ENCODE data around the gene TGFA.
A peak's percentile ranks its signal among the peaks of the same experiment; 100 is the strongest.

TGFA gene

DNA sequence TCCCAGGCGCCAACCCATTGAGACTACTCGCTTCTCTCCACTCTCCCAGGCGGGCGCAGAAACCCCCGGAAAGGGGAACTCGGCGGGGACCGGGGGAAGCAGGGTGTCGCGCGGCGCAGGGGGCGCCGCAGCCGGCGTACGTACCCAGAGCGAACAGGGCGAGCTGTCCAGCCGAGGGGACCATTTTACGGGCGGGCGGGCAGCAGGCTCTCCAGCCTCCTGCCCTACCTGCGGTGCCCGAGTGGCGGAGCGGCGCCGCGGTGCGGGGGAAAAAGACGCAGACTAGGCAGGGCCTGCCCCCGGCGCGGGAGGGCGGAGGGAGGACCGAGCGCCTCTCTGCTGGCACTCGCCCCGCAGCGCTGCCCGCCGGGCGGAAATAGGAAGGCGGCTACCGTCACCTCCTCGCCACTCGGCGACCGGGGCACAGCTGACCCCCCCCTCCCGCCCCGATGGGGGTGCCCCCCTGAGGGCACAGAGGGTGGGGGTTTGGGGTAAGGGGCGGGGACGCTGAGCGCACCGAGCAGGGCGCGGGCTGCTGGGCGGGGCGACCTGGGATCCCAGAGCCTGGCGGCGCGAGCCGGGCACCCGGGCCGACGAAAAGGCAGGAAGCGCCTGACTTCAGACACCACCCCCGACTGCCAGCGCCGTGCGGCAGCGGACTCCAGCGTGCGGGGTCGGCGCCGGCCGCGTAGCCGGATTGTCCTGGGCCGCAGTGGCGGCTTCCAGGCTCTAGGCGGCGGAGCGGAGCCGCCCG lies at the start of gene TGFA:
Gene TGFA (minus strand): TSS at position 243 of the 754 bp plus-strand sequence. CDS start 59 bp downstream, at position 184.
- DNase-seq = peak; percentile 42

DNA sequence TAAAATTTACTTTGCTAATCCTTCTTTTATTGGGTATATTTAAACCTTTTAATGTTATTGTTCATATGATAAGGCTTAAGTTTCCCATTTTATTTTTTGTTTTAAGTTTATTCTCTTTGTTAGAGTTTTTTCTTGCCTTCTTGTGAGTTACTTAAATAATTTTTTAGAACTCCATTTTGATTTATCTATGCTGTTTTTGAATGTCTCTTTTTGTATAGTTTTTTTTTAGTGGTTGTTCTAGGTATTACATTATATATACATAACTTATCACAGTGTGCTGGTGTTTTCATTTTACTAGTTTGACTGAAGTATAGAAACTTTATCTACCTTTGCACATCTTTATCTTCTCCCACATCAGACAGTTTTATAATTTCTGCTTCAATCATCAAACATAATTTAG lies 49.4 kb upstream of the TGFA start:
- no peak for DNase-seq

DNA sequence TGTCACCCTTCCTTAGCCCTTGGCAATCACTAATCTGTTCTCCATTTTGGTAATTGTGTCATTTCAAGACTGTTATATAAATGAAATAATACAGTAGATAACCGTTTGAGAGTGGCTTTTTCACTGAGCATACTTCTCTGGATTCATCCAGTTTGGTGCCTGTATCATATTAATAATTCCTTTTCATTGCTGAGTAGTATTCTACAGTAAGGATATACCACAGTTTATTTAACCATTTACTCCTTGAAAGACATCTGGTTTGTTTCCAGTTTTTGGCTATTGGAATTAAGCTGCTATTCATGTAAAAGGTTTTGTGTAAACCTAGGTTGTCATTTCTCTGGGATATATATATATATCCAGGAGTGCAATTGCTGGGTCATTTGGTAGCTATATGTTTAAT lies 44.6 kb upstream of the TGFA start:
- DNase-seq = no peak

DNA sequence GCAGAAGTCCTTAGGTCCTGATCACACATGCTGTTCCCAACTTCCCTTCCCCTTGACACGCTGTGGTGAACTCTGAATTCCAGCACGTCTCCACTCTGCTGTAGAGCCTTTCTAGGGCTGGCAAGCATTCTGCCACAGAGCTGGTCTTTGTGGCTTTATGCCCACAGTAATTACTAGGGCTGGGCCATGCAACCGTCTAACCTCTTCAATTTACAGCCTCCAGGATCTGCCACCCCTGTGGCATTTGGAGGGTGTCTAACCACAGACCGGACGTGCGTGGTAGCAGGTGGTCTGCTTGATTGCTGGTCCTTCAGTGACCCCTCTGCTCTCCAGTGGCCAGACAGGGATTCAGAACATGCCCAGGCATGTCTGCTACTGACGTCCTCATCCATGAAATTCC lies 43.1 kb upstream of the TGFA start:
- DNase-seq = no peak

DNA sequence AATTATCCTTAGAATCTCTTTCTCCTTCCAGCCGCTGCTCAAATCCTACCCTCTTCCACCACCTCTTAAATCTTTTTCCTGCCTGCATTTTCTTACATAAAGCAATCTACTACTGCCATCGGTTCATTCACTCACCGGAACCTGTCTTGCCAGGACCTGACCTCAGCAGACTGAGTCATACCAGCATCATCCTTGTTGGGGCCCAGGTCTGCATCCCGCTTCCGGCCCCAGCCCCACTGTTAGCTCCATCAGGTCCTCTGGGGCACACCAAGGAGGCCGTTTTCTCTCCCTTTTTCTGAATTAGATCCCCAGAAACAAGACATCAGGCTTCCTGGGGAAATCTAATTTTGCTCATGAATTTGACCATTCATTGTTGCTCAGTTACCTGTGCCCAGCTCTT lies 42.7 kb upstream of the TGFA start:
- no peak for DNase-seq

DNA sequence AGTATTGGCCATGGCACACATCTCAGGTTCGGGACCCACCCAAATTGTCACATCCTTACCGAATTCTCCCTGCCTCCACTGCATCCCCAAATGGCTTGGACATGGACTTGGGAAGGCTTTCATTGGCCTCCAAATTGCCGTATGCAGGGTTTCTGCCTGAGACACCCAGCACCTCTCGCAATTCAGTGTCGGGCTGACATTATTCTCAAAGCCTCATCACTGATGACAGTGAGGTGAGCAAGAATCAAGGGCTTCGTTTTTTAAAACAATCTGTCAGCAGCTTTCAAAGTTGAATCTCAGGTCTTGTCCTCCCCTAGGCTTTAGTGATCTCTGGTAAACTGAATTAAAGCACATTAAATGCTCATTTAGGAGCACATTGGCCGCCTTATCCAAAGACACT lies 29.5 kb upstream of the TGFA start:
- DNase-seq = no peak

DNA sequence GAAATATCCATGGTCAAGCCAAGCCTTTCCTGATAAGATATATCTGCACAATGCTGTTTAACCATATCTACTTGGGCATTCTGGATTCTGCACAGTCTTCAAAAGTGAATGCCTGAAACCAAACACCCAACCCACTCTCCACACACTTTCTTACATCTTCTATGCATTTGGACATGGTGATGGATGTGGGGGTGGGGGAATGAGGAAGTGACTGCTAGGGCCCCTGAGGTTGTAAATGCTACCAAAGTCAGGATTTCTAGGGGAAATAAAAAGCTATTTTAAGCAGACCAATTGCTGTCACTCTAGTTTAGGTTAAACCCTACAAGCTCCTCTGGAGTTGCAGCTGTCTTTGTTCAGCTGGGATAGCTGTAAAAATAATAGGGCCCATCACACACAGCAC lies 26.7 kb upstream of the TGFA start:
- DNase-seq = no peak

DNA sequence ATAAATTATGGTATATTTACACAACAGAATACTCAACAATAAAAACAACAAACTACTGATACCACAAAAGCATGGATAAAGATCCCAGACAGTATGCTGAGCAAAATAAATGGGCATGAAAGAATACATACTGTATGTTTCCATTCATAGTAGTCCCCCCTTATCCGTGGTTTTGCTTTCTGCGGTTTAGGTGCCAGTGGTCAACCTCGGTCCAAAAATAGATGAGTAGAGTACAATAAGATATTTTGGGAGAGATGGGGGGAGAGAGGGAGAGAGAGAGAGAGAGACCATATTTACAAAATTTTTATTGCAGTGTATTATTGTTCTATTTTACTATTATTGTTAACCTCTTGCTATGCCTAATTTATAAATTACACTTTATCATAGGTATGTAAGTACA lies 21.0 kb upstream of the TGFA start:
- DNase-seq = no peak

DNA sequence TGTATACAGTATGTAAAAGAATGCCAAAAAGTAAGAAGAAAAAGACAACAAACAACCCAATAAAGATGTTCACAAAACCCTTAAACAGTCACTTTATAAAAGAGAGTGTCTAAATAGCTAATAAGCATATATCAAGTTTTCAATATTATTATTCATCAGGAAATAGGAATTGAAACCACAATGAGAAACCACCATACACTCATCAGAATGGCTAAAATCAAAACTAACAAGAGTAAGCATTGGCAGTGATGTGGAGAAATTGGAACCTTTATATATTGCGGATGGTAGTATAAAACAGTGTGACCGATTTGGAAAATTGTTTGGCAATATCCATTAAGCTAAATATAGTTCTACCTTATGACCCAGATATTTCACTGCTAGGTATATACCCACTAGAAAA lies 20.5 kb upstream of the TGFA start:
- DNase-seq = no peak

DNA sequence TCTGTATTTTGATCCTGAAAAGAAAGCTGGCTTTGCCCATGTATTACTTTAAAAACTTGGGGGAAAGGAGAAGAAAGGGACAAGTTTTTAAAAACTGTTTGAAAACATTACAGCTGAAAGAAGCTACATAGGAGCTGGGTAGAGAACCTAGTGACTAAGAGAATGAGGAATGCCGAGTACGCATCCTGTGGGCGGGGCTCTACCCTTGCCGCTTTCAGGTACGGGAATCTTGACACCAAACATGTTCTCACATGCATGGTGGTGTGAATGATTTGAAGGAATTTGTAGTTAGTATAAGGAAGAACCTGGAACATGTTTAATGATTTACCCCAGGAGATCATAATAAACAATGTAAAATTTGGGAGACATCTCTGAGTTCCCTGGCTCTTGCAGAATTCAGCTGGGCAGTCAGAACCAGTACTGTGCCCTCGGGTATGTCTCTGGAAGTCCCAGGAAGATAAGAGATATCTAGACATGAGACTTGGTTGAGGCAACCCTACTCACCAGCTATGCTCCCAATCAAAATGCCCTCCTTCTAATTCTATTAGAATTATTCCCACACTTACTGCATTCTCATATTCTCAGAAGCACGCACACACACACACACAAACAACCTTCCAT lies 16.5 kb upstream of the TGFA start:
- no peak for DNase-seq

DNA sequence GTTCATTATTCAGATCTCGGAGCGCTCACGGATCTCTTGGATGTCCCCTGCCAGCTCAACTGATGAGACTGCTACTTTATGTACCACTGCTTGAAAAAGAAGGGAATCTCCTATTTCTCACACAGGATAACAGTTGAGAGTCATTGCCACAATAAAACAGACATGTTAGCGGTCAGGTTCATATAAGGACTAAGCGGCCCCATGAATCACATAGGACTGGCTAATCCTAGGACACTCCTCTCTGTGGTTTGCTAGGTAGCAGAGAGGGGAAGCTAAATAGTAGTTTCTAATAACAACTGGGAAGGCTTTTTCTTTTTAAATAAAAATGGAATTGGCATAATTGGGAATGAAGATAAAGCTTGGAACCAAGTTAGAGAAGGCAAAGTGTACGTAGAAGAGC lies 15.9 kb upstream of the TGFA start:
- no peak for DNase-seq

DNA sequence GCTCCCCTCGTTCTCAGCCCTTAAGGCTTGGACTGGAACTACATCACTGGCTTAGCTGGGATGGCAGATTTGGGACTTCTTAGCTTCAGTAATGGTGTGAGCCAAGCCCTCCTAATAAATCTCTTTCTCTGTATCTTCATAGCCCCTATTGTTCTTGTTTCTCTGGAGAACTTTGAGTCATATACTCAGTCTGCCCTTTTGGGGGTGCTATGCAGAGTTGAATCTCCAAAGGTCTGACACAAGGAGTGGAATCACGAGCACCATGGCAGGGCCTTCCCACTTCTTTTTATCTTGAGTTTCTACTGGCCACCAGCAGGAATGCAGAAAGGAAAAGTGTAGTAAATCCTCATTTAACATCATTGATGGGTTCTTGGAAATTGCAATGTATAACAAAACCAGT lies 13.3 kb upstream of the TGFA start:
- DNase-seq = no peak

DNA sequence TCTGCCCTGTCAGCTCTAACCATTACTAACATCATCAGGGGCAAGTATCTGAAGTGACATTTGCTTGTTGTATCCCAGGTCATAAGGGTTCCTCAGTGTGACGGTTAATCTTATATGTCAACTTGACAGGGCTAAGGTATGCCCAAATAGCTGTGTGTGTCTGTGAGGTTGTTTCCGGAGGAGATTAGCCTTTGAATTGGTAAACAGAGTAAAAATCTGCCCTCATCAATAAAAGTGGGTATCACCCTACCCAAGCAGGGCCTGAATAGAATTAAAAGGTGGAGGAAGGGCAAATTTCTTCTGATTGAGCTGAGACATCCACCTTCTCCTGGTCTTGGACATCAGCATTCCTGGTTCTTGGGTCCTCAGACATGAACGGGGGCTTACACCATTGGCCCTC lies 12.8 kb upstream of the TGFA start:
- no peak for DNase-seq

DNA sequence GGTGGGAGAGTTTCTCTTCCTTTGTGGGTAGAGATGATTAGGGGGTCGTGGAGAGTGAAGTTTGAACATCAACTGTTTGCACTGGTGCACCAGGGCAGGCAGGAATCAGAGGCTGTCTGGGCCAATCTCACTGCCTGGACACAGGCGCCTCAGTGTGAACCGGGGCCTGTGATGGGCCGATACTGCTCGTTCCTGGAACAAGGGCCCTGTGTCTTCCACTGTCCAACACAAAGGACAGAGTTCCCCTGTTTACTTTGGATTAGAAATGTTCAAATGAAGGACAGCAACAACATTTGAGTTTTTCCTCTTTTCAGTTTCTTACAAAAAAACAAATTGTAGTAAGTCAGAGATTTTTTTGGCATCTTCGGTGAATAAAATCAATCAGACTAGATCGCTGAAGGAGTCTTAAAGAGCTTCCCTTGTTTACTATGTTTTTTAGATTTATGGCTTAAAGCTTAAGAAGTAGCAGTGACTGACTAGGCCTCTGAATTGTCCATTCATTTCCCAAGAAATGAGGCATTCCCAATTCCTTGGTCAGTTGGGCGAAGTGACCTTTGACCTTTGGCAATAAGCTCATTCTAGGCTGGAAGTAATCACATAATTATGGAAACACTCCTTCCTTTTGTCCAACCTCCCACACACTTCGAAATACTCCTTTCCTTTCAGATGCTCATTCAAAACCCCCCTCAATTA lies 11.6 kb upstream of the TGFA start:
- no peak for DNase-seq

DNA sequence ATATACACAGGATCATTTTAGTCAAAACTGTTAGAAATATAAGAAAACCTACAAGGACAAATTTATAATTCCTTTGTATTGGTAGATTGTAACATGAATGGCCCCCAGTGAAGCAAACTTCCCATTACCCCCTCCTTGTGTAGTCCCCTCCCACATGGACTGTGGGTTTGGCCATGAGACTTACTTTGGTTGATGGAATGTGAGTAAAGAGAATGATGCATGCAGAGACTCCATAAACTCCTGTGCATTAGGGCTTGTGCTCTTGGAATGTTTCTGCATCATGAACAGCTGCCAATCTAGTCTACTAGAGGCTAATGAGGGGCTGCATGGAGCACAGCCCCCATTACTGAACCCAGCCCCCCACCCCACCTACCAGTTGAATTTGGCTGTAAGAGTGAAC lies 8.3 kb upstream of the TGFA start:
- DNase-seq = no peak

DNA sequence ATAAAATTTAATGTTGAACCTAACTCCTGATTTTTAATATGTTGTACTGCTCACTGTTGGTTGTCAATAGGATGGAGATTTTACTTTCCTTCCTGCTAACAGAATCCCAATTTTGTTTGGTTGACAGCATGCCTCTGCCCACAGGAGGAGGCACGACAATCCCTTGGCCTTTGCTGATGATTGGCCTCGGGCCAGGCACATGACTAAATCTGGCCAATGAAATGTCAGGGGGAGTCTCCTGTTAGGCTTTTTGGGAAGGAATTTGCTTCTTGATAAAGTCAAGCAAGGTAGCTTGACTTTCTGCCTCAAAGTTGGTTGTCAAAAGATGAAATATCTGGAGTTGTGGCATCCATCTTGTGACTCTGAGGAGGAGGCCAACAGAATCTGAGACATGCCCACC lies 6.8 kb upstream of the TGFA start:
- no peak for DNase-seq

DNA sequence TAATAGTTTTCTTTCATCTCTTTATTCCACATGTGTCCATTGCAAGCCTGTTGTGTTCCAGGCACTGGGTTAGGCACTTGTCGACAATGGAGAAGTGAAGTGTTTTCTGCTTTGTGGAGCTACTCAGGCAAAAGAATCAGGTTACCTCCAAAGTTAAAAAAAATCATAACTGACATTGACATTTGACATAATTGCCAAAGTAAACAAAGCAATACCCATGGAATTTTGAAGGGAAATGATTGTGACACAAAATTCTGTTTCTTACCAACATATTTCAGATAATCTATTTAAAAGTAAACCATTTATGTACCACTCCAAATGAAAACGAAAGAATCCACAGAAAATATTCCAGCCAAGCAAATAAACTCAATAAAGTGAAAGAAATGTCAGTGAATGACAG lies 6.4 kb upstream of the TGFA start:
- no peak for DNase-seq

DNA sequence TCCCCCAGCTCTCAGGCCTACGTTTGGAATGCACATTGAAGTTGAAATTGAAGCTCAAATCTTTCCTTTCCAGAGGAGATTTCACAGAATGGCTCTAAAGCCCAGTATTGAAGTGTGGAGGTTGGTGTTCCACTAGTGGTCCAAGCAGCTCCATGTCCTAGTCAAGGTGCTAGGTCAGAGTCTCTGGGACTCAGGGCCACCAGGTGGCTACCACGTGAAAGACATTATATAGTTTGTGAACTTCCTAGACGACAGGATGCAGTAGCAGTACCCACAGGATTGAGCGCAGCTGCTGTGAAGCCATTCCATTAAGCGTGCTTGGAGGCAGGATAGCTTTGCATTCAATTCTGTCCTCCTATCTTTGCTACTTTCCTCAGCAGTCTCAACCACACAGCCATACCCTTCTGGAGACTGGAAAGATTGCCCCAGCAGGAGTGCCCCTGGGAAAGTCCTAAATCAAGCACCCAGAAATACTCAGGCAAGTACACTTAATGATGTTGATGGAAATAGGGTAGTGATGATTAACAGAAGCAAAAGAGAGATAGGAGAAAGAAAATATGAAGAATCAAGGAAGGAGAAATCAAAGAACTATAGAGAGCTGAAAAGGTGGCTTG lies 4.7 kb upstream of the TGFA start:
- DNase-seq = no peak

DNA sequence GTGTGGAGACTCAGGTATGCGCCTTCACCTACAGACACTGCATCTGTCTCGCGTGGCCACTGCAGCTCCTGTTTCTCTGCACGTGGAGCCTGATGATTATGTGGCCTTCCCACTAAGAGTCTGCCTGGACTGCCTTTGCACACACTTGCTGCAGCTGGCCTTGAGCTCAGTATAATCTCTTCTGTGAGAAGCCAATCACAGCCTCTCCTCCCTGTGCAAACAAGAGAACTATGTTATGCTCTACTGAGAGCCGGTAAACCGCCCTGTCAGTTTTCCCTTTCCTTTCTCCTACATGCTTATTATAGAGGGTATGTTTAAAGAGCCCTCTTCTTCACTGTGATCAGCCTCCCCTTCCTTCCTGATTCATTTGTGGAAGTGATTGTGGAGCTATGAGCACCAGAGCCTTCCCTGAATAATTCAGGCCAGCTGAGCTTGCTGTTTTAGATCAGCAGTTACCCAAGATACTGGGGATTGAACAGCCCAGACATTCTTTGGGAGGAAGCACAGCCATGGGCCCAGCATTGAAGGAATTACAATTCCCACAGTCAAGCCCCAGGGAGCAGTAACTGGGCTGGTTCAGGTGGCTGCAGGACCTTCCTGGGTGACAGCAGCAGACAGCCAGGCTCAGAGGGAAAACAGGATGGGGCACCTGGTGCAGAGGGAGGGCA lies 3.7 kb upstream of the TGFA start:
- no peak for DNase-seq

DNA sequence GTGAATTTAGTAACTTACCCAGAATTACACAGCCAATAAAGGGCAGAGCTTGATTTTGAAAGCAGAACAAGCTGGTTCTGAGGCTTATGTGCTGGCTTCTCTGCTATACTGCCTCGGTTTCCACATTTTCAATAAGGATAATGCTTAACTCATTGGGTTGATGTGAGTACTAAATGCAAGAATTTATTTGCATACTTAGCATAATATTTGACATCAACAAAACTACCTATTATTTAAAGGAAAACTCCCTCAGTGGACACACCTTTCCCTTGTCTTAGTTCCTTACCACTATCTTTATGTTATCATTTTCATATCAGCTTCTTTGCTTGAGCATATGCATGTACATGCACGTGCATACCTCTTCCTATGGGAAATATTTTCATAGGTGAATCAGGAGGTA lies 3.0 kb upstream of the TGFA start:
- no peak for DNase-seq

DNA sequence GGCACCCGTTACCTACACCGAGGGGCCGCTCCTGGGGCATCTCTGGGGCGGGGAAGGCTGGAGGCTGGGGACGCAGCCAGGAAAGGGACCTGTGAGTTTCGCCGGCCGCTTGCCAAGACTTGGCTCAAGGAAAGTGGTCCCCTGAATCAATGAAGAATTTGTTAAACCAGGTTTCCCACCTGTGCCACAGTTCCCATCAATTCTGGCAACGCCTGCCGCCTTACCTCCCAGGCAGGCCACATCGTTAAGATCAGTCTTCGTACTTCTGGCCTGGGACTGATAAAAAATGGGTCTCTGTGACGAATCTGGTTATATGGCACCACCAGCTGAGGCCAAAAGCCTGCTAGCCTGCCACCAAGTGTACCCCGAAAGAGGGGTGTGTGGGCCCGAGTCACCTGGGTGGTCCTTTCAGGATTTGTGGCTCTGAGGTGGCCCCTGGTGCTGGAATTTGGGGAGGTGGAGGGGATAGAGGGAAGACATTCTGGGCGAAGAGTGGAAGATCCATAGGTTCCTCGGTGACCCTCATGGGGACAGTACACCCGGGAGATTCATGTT lies 789 bp upstream of the TGFA start:
- DNase-seq = no peak

DNA sequence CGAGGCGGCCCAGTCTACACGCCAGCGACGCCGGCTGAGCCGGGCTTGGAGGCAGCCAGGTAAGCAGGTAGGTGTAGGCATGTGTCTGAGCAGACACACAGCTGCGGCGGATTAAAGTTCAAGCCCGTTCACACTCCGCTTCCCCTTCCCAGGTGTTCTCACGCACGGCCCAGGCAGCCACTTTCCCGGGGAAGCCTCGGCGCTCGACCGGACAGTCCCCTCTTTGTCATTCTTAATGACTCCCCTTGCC lies 367 bp downstream of the TGFA start:
- DNase-seq = no peak
